HCT116 (cell line): ENCODE measurements around the gene SLC5A1. TPM values are rescaled to one million over a fixed set of nuclear protein-coding genes. Genes with fewer than 3 reads are reported as not detected.

Experiments
- ATAC-seq: fragments of 200-7000 bp; cut with Tn5 transposase; 2 replicates; pipeline ENCODE4 v1.9.1; 2020; ENCODE audit warnings: mild to moderate bottlenecking, moderate library complexity
- BruUV-seq: library from RNA; stranded (reverse); fragments of 400-500 nt; replicated peaks from 2 replicates; lab custom pipeline; 2021; lab: Mats Ljungman, UMichigan
- CTCF ChIA-PET: fragments of 300-600 bp; sonication (Branson Sonifier 250); formaldehyde crosslinking; loops from one replicate; lab custom pipeline; 2021; ENCODE audit warnings: antibody characterized with exemption; lab: Charles Lee
- POLR2A ChIA-PET: fragments of 300-600, 350-600 bp; sonication (Branson Sonifier 250); formaldehyde crosslinking; loops from one replicate; lab custom pipeline; 2021; ENCODE audit warnings: antibody characterized with exemption; lab: Charles Lee
- RAD21 ChIA-PET, 2 experiments: fragments of 300-600 bp; sonication (Branson Sonifier 250); formaldehyde crosslinking; loops; one replicate each; lab custom pipeline; 2023; ENCODE audit warnings: low total read pairs in 2 of 2; ENCODE audit not compliant: uncharacterized antibody in 2 of 2, unreplicated experiment in 2 of 2, low non-redundant PET in 1 of 2; lab: Charles Lee
- DNase-seq: peaks from one replicate; pipeline ENCODE4 v3.0.0-alpha.2; 2010; ENCODE audit warnings: low read depth, low spot score
- H2AFZ ChIP-seq: fragments of 200-600 bp; shearing (Covaris generic), sonication (generic); 2 replicates; pipeline ENCODE4 v1.6.1; 2017; ENCODE audit warnings: low read depth, mixed run types, mixed read lengths, antibody characterized with exemption, low read length; ENCODE audit not compliant: poor library complexity, severe bottlenecking
- H3K27ac ChIP-seq: 2 replicates; pipeline ENCODE4 v1.5.1; 2012; ENCODE audit warnings: low read depth, low read length
- H3K27me3 ChIP-seq: fragments of 200-600 bp; sonication (generic); 2 replicates; pipeline ENCODE4 v1.6.1; 2016; ENCODE audit warnings: mixed run types, low read length, mixed read lengths; ENCODE audit not compliant: insufficient read depth
- H3K36me3 ChIP-seq, 2 experiments: fragments of 200-500 bp in 1 of 2; fragments of 200-600 bp in 1 of 2; sonication (Bioruptor generic) in 1 of 2; sonication (generic) in 1 of 2; 2 replicates each; pipeline versions ENCODE4 v1.5.1 to v1.6.1; 2014 to 2016; ENCODE audit warnings: low read length in 2 of 2, inconsistent platforms in 1 of 2, mixed read lengths in 1 of 2, mixed run types in 1 of 2; ENCODE audit not compliant: insufficient read depth in 2 of 2, control insufficient read depth in 1 of 2
- H3K4me1 ChIP-seq, 2 experiments: fragments of 200-600 bp in 1 of 2; sonication (generic) in 1 of 2; 2 replicates each; pipeline versions ENCODE4 v1.5.1 to v1.6.1; 2012 to 2017; ENCODE audit warnings: low read length in 2 of 2, inconsistent platforms in 1 of 2, mild to moderate bottlenecking in 1 of 2, mixed read lengths in 1 of 2, mixed run types in 1 of 2, moderate library complexity in 1 of 2; ENCODE audit not compliant: insufficient read depth in 2 of 2, control insufficient read depth in 1 of 2
- H3K4me2 ChIP-seq: fragments of 200-600 bp; sonication (generic); 2 replicates; pipeline ENCODE4 v1.6.1; 2017; ENCODE audit warnings: mixed run types, low read length, mixed read lengths
- H3K4me3 ChIP-seq, 2 experiments: fragments of 200-600 bp in 1 of 2; sonication (generic) in 1 of 2; replicated peaks in 1 of 2; 2 replicates each; pipeline ENCODE4 v1.5.1; 2011 to 2016; ENCODE audit warnings: low read length in 2 of 2, control low read depth in 1 of 2, low read depth in 1 of 2, mild to moderate bottlenecking in 1 of 2, mixed read lengths in 1 of 2, mixed run types in 1 of 2
- H3K79me2 ChIP-seq: fragments of 200-600 bp; sonication (generic); 2 replicates; pipeline ENCODE4 v1.6.1; 2017; ENCODE audit warnings: mild to moderate bottlenecking, mixed run types, low read length, moderate library complexity, mixed read lengths; ENCODE audit not compliant: insufficient read depth
- H3K9ac ChIP-seq: fragments of 200-600 bp; sonication (generic); 2 replicates; pipeline ENCODE4 v1.6.1; 2016; ENCODE audit warnings: low read length, mixed read lengths
- H3K9me2 ChIP-seq: fragments of 200-600 bp; sonication (generic), shearing (Covaris generic); 2 replicates; pipeline ENCODE4 v1.6.1; 2017; ENCODE audit warnings: mixed run types, mild to moderate bottlenecking, moderate library complexity; ENCODE audit not compliant: insufficient read depth
- H3K9me3 ChIP-seq, 2 experiments: fragments of 200-500 bp in 1 of 2; fragments of 200-600 bp in 1 of 2; sonication (Bioruptor generic) in 1 of 2; sonication (generic) in 1 of 2; 2 replicates each; pipeline ENCODE4 v1.6.1; 2014 to 2017; ENCODE audit warnings: low read length in 2 of 2, mixed read lengths in 2 of 2, inconsistent platforms in 1 of 2, low read depth in 1 of 2, mild to moderate bottlenecking in 1 of 2, mixed run types in 1 of 2, moderate library complexity in 1 of 2; ENCODE audit not compliant: control insufficient read depth in 1 of 2, insufficient read depth in 1 of 2
- H4K20me1 ChIP-seq: fragments of 200-600 bp; sonication (generic), shearing (Covaris generic); 2 replicates; pipeline ENCODE4 v1.6.1; 2017; ENCODE audit warnings: mixed run types, mild to moderate bottlenecking, moderate library complexity; ENCODE audit not compliant: insufficient read depth
- CEBPB ChIP-seq: IDR thresholded peaks from 2 replicates; pipeline ENCODE4 v1.6.1; 2012; ENCODE audit warnings: low read depth
- CTCF ChIP-seq, 3 experiments: fragments of 200-600 bp in 1 of 3; sonication (generic) in 1 of 3; IDR thresholded peaks in 2 of 3; conservative IDR thresholded peaks in 1 of 3; 2 replicates each; pipeline ENCODE4 v1.5.1; 2012 to 2017; ENCODE audit warnings: low read depth in 2 of 3, low read length in 2 of 3, antibody characterized with exemption in 1 of 3, borderline replicate concordance in 1 of 3, control low read depth in 1 of 3, mild to moderate bottlenecking in 1 of 3, mixed read lengths in 1 of 3, mixed run types in 1 of 3, moderate library complexity in 1 of 3; ENCODE audit not compliant: insufficient read depth in 1 of 3
- EGR1 ChIP-seq: IDR thresholded peaks from 2 replicates; pipeline ENCODE4 v1.6.1; 2012; ENCODE audit warnings: low read depth
- JUND ChIP-seq: IDR thresholded peaks from 2 replicates; pipeline ENCODE4 v1.6.1; 2012
- POLR2A ChIP-seq: IDR thresholded peaks from 2 replicates; pipeline ENCODE4 v1.7.0; 2011; ENCODE audit warnings: borderline replicate concordance; ENCODE audit not compliant: insufficient read depth, insufficient read length; ENCODE audit errors: extremely low read depth
- POLR2AphosphoS5 ChIP-seq: IDR thresholded peaks from 2 replicates; pipeline ENCODE4 v1.6.1; 2011; ENCODE audit warnings: mild to moderate bottlenecking, low read depth, low read length, moderate library complexity
- REST ChIP-seq: IDR thresholded peaks from 2 replicates; pipeline ENCODE4 v1.6.1; 2012; ENCODE audit warnings: low read depth
- SIN3A ChIP-seq: IDR thresholded peaks from 2 replicates; pipeline ENCODE4 v1.6.1; 2012; ENCODE audit warnings: low read depth
- SP1 ChIP-seq: IDR thresholded peaks from 2 replicates; pipeline ENCODE4 v1.6.1; 2012; ENCODE audit warnings: low read depth
- SRF ChIP-seq: IDR thresholded peaks from 2 replicates; pipeline ENCODE4 v1.6.1; 2012; ENCODE audit warnings: low read depth
- YY1 ChIP-seq: IDR thresholded peaks from 2 replicates; pipeline ENCODE4 v1.6.1; 2011; ENCODE audit warnings: low read length, low read depth, moderate library complexity, mild to moderate bottlenecking; ENCODE audit not compliant: insufficient replicate concordance; ENCODE audit errors: extremely low read depth
- ZBTB33 ChIP-seq: IDR thresholded peaks from 2 replicates; pipeline ENCODE4 v1.6.1; 2011; ENCODE audit warnings: mild to moderate bottlenecking, low read length, moderate library complexity; ENCODE audit not compliant: insufficient replicate concordance; ENCODE audit errors: extremely low read depth
- ZFX ChIP-seq: fragments of 450-650 bp; IDR thresholded peaks from 2 replicates; pipeline ENCODE4 v1.6.1; 2017
- intact Hi-C: fragments of 100-400 bp; cut with micrococcal nuclease; formaldehyde crosslinking; loops from 2 replicates; pipeline ENCODE4 v1.10.0; 2022
- total RNA-seq: library from RNA; stranded (reverse); gene quantifications from one replicate; pipeline ENCODE4 v1.2.1, GENCODE V29; 2021; ENCODE audit not compliant: unreplicated experiment
- TF ChIP-seq, protein P1 (sequence below): IDR thresholded peaks from 2 replicates; pipeline ENCODE4 v1.6.1; 2012

Gene SLC5A1
- total RNA-seq, 1 experiment from 2014 or later, result 0.32 TPM

- POLR2A ChIA-PET, result no interaction called here
- H3K9me3 ChIP-seq, result no peaks in the 10 kb centered on the region
Measured at GRCh38 chr22:32083000-32083399, 39.9 kb downstream of the SLC5A1 start.

More at GRCh38 chr22:32083000-32083399, 39.9 kb downstream of the SLC5A1 start:
- TF ChIP-seq EGR1 (no peak), ZFX (no peak), POLR2A (no peak), SP1 (no peak), REST (no peak), SRF (no peak), SIN3A (no peak), YY1 (no peak), CEBPB (no peak), ZBTB33 (no peak), JUND (no peak), CTCF (IDR thresholded peaks at IDR 0.05 in 2 of 3, conservative IDR thresholded peaks at IDR 0.05 in 1 of 3; ENCODE audit: borderline replicate concordance in 1 of 3, insufficient read depth in 1 of 3, low read depth in 2 of 3, low read length in 2 of 3) (no peak), POLR2AphosphoS5 (no peak)
- TF ChIP-seq, protein P1, sequence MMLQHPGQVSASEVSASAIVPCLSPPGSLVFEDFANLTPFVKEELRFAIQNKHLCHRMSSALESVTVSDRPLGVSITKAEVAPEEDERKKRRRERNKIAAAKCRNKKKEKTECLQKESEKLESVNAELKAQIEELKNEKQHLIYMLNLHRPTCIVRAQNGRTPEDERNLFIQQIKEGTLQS, result no peak
- intact Hi-C loops, result no loop called here
- ChIA-PET RAD21 (interaction anchor here (1.8 to 2.3 kb wide), 2 partner anchors 106 kb away, joined by 8 to 9 read pairs; no protein-coding TSS in a partner anchor), CTCF (interaction anchor here (5.6 to 7.3 kb wide), 2 partner anchors 104 to 112 kb away, joined by 38 to 129 read pairs; no protein-coding TSS in a partner anchor)
- Histone ChIP-seq H3K36me3 (no peaks in the 10 kb centered on the region), H3K4me1 (peaks cover 18 to 20% of the 10 kb centered on the region in 2 experiments), H2AFZ (no peak overlapping the region), H4K20me1 (no peaks in the 10 kb centered on the region), H3K4me2 (no peak overlapping the region), H3K9ac (no peak overlapping the region), H3K4me3 (no peak overlapping the region), H3K27ac (no peak overlapping the region), H3K79me2 (no peaks in the 10 kb centered on the region), H3K9me2 (no peaks in the 10 kb centered on the region), H3K27me3 (peaks cover 9% of the 10 kb centered on the region)
- no TSS peak for BruUV-seq
- no peak for ATAC-seq
- no peak for DNase-seq
